Gastroesophageal sphincter (tissue), 4 donors: Measurements from ENCODE around the gene RPL10A. TPM values are rescaled to one million over a fixed set of nuclear protein-coding genes. Genes with fewer than 3 reads are reported as not detected.
A peak's percentile ranks its signal among the peaks of the same experiment; 100 is the strongest.

Experiments used
- ATAC-seq: fragments of 150-250 bp; one replicate; pipeline ENCODE4 v1.9.1; 2016; ENCODE audit warnings: mild to moderate bottlenecking, moderate library complexity
- H3K27ac ChIP-seq, 4 donors: fragments of 200-600 bp; sonication (generic) in 3 of 4; 1 replicate in 3 of 4; 2 replicates in 1 of 4; pipeline ENCODE4 v1.5.1; 2016 to 2019
- H3K27me3 ChIP-seq: fragments of 200-600 bp; sonication (generic); one replicate; pipeline ENCODE4 v1.5.1; 2019
- H3K36me3 ChIP-seq, 2 donors: fragments of 200-600 bp; sonication (generic); one replicate each; pipeline ENCODE4 v1.5.1; 2019; ENCODE audit warnings: control low read depth in 1 of 2
- H3K4me1 ChIP-seq, 3 donors: fragments of 200-600 bp; sonication (generic); 1 replicate in 2 of 3; 2 replicates in 1 of 3; pipeline ENCODE4 v1.5.1; 2016 to 2019; ENCODE audit warnings: control low read depth in 2 of 3
- H3K4me3 ChIP-seq, 2 donors: fragments of 200-600 bp; sonication (generic); one replicate each; pipeline ENCODE4 v1.5.1; 2019; ENCODE audit warnings: mild to moderate bottlenecking in 1 of 2, moderate library complexity in 1 of 2
- H3K9me3 ChIP-seq, 3 donors: fragments of 200-600 bp; sonication (generic); one replicate each; pipeline ENCODE4 v1.5.1; 2017 to 2019; ENCODE audit warnings: control low read depth in 2 of 3
- CTCF ChIP-seq, 4 experiments: fragments of 200-600 bp in 2 of 4; fragments of 450-650 bp in 2 of 4; sonication (generic) in 1 of 4; IDR thresholded peaks; one replicate each; pipeline ENCODE4 v1.5.1; 2017 to 2019; ENCODE audit warnings: antibody characterized with exemption in 4 of 4, mild to moderate bottlenecking in 2 of 4, moderate library complexity in 2 of 4
- EP300 ChIP-seq: sonication (generic); formaldehyde crosslinking; IDR thresholded peaks from one replicate; pipeline ENCODE4 v1.6.1; 2017; ENCODE audit warnings: antibody characterized with exemption, mild to moderate bottlenecking
- POLR2A ChIP-seq, 2 donors: fragments of 450-650 bp; IDR thresholded peaks; one replicate each; pipeline ENCODE4 v1.6.1; 2017; ENCODE audit warnings: antibody characterized with exemption in 2 of 2, mild to moderate bottlenecking in 2 of 2, moderate library complexity in 1 of 2
- POLR2AphosphoS5 ChIP-seq: sonication (generic); formaldehyde crosslinking; IDR thresholded peaks from one replicate; pipeline ENCODE4 v1.6.1; 2017; ENCODE audit warnings: antibody characterized with exemption
- WGBS, 2 donors: methylation state at CpG; one replicate each; pipeline ENCODE4 v1.1.5; 2018; ENCODE audit warnings: low coverage in 1 of 2; 5-methylcytosine and 5-hydroxymethylcytosine counted together
- total RNA-seq, 4 donors: library from RNA; depleted of rRNA; stranded (reverse); fragments of >200 nt; gene quantifications; one replicate each; pipeline ENCODE4 v1.1.0, GENCODE V29; 2016

The RPL10A gene
- total RNA-seq, 4 donors from 2014 or later: 870 to 1,936 (median 1,411) TPM

- no peak for ATAC-seq
- H3K9me3 ChIP-seq: no peaks in the 10 kb centered on the region
- H3K27ac ChIP-seq: peak overlapping the region in 2 of 4 donors; percentile 18 to 34
- no peak overlapping the region for H3K4me3 ChIP-seq
- H3K4me1 ChIP-seq: peaks cover 0 to 49% (median 0%) of the 10 kb centered on the region in 3 donors
- no peaks in the 10 kb centered on the region for H3K27me3 ChIP-seq
- WGBS, 2 donors: 63% methylated on average over 7 of the region's 20 CpGs; no CpG with 5 or more reads in 1 of the 2 donors
- peaks cover 0 to 100% of the 10 kb centered on the region in 2 donors for H3K36me3 ChIP-seq
- TF ChIP-seq POLR2A (IDR thresholded peaks at IDR 0.05) (no peak), CTCF (IDR thresholded peaks at IDR 0.05) (no peak)
Measured at GRCh38 chr6:35474942-35475570, 6.9 kb downstream of the RPL10A start.

DNA sequence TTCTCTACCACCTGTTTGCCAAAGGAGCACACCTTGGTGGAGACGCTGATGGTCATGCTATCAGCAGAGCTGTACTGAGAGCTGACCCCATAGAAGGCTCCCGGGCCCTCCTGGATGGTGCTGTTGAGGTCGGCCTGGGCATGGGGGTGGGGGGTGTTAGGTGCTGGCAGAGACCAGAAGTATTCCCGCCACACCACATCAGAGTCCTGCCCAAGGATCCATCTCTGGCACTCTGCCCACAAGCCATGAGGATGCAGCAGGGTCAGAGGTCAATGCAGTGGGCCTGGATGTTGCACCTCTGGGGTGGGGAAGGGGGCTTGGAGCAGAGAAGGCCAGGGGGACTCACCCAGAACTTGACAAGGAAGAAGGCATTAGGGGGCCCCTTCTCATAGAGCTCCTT, 7.4 kb downstream of the RPL10A start:
- Histone ChIP-seq H3K9me3 (no peaks in the 10 kb centered on the region), H3K36me3 (peaks cover 0 to 100% of the 10 kb centered on the region in 2 donors), H3K4me3 (no peak overlapping the region), H3K27ac (peak overlapping the region in 2 of 4 donors; percentile 18 to 34), H3K4me1 (peaks cover 0 to 45% (median 0%) of the 10 kb centered on the region in 3 donors), H3K27me3 (no peaks in the 10 kb centered on the region)
- no CpG with 5 or more reads among the region's 4 CpGs for WGBS, 2 donors
- no peak for ATAC-seq
- TF ChIP-seq POLR2AphosphoS5 (no peak), CTCF (IDR thresholded peaks at IDR 0.05) (no peak), EP300 (no peak), POLR2A (IDR thresholded peaks at IDR 0.05) (no peak)

DNA sequence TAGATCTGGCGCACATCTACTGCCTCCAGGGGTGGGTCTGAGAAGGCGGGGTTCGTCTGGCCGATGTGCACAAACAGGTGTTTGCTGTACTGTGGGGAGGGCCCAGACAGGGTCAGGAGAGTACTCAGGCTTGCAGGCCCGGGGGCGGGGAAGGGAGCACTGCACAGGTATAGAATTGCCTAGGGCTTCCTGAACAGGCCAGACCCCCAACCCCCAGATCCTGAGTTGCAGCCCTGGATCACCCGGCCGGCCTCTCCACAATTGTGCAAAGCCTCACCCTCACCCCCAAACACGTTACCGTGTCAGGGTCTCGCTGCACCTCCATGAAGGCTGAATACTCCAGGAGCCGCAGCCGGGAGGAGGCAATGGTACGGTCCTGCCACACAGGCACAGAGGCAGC, 7.8 kb downstream of the RPL10A start:
- no peak for ATAC-seq
- TF ChIP-seq EP300: no peak
- TF ChIP-seq POLR2A (IDR thresholded peaks at IDR 0.05): no peak
- TF ChIP-seq POLR2AphosphoS5: no peak
- no peak for TF ChIP-seq CTCF (IDR thresholded peaks at IDR 0.05)
- H3K4me3 ChIP-seq: no peak overlapping the region
- peaks cover 0 to 99% of the 10 kb centered on the region in 2 donors for H3K36me3 ChIP-seq
- no peaks in the 10 kb centered on the region for H3K27me3 ChIP-seq
- H3K27ac ChIP-seq: no peak overlapping the region
- WGBS, 2 donors: 81% methylated on average over 6 of the region's 14 CpGs; no CpG with 5 or more reads in 1 of the 2 donors
- H3K9me3 ChIP-seq: no peaks in the 10 kb centered on the region
- H3K4me1 ChIP-seq: peaks cover 0 to 45% (median 0%) of the 10 kb centered on the region in 3 donors

GRCh38 chr6:35477028-35477427, 8.8 kb downstream of the RPL10A start:
- H3K4me3 ChIP-seq: no peak overlapping the region
- H3K27ac ChIP-seq: no peak overlapping the region
- no peak for ATAC-seq
- H3K36me3 ChIP-seq: peaks cover 0 to 94% of the 10 kb centered on the region in 2 donors
- H3K9me3 ChIP-seq: no peaks in the 10 kb centered on the region
- no peaks in the 10 kb centered on the region for H3K27me3 ChIP-seq
- TF ChIP-seq POLR2AphosphoS5 (no peak), EP300 (no peak), POLR2A (IDR thresholded peaks at IDR 0.05) (no peak), CTCF (IDR thresholded peaks at IDR 0.05) (no peak)
- no CpG with 5 or more reads among the region's 8 CpGs for WGBS, 2 donors
- peaks cover 0 to 45% (median 0%) of the 10 kb centered on the region in 3 donors for H3K4me1 ChIP-seq

DNA sequence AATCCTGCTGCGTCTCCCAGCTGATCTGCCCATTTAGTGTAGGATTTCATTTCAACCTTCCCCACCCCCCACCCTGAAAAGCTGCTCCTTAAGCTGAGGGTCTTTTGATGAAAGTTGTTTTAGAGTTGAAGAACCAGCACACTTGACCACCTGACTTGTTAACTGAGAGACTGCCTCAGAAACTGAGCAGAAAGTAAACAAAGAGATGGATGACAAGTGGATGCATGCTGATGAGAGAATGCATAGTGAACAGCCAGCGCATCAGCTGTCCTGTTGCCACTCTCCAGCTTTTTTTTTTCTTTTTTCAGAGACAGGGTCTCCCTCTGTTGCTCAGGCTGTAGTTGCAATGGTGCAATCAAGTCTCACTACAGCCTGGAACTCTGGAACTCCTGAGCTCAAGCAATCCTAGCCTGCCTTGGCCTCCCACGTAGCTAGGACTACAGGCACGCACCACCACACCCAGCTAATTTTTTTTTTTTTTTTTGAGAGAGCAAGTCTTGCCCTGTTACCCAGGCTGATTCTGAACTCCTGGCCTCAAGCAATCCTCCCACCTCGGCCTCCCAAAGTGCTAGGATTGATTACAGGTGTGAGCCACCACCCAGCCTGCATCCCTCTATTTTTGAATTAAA, 9.5 kb downstream of the RPL10A start:
- peak overlapping the region in 1 of 4 donors; percentile 29 for H3K27ac ChIP-seq
- no peak overlapping the region for H3K4me3 ChIP-seq
- H3K27me3 ChIP-seq: no peaks in the 10 kb centered on the region
- no peaks in the 10 kb centered on the region for H3K9me3 ChIP-seq
- no peak for ATAC-seq
- 93 to 95% methylated on average over 4 of the region's 5 CpGs for WGBS, 2 donors
- H3K4me1 ChIP-seq: peaks cover 0 to 43% (median 0%) of the 10 kb centered on the region in 3 donors
- peaks cover 0 to 92% of the 10 kb centered on the region in 2 donors for H3K36me3 ChIP-seq
- TF ChIP-seq POLR2AphosphoS5: no peak
- TF ChIP-seq POLR2A (IDR thresholded peaks at IDR 0.05): no peak
- no peak for TF ChIP-seq CTCF (IDR thresholded peaks at IDR 0.05)
- TF ChIP-seq EP300: no peak
